Right kidney (tissue), 1 donor: ENCODE results near the gene CLTA.
"Not testable (repeated sequence)": the region's sequence is repeated elsewhere in the genome, so short reads cannot be mapped to it uniquely, and the experiment has no call there.

Source experiments
- DNase-seq: peaks from one replicate; pipeline ENCODE4 v3.0.0-alpha.2; 2016

CLTA gene

DNA sequence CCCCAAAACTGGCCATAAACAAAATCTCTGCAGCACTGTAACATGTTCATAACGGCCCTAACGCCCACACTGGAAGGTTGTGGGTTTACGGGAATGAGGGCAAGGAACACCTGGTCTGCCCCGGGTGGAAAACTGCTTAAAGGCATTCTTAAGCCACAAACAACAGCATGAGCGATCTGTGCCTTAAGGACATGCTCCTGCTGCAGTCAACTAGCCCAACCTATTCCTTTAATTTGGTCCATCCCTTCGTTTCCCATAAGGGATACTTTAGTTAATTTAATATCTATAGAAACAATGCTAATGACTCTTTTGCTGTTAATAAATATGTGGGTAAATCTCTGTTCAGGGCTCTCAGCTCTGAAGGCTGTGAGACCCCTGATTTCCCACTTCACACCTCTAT, 10.5 kb upstream of the CLTA start:
- DNase-seq = not testable (repeated sequence)

GRCh38 chr9:36187414-36187813, 3.3 kb upstream of the CLTA start:
- no peak for DNase-seq

DNA sequence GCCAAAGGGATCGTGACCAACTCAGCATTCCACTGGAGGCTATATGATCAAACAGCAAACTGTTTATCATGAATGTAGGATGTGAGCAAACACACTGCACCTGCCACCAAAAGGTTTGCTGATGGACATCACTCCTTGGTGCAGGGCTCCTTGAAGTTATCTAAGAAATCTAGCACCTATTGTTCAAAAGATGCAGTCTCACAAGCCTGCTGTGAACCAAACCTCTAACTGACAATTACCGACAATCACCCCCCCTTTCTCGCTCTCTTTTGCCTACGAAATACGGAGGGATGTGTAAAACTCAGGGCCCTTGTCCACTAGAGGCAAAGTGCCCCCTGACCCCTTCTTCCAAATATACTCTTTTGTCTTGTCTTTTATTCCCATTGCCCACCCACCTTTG, 2.5 kb upstream of the CLTA start:
- DNase-seq = no peak

DNA sequence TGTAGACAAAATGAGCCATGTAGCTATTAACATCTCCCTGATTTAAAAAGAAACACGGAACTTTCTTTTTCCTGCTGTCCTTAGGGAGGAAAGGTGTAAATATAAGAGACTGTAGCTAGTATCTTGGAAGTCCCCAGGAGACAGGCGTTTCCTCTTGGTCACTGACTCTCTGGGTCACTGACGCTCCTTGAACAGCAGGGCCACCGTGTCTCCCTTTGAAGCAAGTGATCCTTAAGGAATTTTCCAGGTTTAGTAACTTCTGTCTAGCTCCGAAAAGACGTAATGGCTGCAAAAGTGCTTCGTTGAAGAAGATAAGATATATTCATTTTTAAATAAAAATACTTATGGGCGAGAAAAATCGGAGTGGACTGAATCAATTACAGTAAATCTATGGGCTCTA, 745 bp upstream of the CLTA start:
- peak; percentile 32 for DNase-seq

GRCh38 chr9:36191290-36191645, 547 bp downstream of the CLTA start:
- no peak for DNase-seq

DNA sequence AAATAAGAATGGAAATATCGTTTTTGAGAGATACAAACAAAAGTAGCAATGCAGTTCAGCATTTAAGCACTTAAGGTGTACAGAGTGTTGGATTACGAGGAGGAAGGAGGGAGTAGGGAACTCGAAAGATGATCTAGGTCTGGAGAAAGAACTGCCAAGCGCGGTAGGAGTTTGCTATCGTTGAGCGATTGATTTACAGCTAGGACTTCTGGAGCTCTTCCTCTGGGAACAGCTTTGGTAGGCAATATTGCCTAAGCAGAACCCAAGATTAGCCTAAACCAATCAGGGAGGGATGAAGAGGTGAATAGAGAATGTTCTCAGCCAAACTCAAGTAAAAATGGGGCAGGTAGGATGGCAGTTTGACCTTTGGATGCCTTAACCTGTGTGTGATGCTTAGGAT, 965 bp downstream of the CLTA start:
- DNase-seq = no peak

GRCh38 chr9:36192196-36192595, 1.5 kb downstream of the CLTA start:
- no peak for DNase-seq

DNA sequence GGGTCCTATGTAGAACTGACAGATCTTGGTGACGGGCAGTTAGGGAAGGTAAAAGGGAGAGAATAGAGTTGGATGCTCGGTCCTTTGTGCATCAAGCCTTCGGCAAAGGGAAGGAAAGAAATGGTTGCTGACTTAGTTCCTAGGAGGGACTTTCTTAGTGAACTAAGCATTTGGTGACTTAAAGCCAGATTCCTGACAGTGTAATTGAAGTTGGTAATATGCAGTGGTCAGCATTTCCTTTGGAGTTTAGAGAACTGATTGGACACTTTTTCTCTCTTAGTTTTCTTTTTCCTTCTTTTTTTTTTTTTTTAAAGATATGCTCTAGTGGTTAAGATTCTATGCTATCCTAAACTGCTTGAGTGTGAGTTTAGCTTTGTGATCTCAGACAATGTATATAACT, 2.3 kb downstream of the CLTA start:
- DNase-seq = no peak

DNA sequence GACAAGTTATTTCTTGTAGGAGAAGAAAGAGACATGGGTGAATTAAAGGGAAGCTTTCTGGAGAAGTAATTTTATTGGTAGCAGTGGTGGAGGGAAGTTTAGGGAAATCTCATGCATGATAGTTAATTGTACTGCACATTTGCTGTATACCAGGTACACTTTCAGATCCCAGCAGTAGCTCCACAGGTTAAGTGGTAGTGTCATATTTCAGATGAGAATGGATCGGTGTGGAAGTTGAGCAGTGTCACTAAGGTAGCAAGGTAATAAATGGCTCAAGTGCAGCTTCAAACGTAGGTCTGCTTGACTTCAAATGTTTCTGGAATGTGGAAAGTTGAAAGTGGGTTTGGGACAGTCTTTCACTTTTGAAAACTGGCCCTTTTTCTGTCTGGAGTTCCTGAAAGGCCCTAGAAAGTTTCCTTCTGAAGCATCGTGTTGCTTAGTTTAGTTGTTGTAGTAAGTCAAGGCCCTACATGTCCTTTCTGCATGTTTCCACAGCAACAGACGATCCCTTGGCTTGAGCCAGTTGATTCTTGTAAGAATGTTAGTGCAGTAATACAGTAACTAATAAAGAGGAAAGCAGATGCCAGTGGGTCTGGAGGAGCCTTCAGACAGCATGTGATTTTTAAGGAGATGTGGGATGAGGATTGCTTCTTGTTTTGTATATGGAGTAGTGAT, 3.7 kb downstream of the CLTA start:
- DNase-seq = no peak

GRCh38 chr9:36204906-36205547, 14.3 kb downstream of the CLTA start:
- DNase-seq = no peak

DNA sequence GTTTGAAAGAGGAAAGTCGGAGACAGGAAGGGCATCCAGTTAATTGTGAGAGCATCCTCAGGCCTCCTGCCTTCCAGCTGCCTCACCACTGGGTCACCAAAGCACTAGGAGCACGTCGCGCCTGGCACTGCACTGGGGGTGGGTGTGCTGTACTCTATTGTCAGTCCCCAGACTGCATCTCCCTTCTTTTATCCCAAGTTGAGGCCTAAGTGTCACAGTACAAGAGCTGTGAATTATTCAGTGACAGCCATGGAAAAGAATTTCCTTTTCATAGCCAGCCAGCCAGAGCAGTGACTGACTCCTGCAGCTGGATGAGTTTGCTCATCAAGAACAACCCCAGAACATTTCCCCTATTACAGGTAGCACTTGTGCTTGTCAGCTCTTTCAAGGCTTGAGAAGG, 16.3 kb downstream of the CLTA start:
- no peak for DNase-seq

- DNase-seq = no peak
Observed at GRCh38 chr9:36207546-36208012, 16.9 kb downstream of the CLTA start.

- no peak for DNase-seq
Observed at GRCh38 chr9:36208521-36209253, 18.0 kb downstream of the CLTA start.

GRCh38 chr9:36210722-36211121, 20.0 kb downstream of the CLTA start:
- DNase-seq = no peak

DNA sequence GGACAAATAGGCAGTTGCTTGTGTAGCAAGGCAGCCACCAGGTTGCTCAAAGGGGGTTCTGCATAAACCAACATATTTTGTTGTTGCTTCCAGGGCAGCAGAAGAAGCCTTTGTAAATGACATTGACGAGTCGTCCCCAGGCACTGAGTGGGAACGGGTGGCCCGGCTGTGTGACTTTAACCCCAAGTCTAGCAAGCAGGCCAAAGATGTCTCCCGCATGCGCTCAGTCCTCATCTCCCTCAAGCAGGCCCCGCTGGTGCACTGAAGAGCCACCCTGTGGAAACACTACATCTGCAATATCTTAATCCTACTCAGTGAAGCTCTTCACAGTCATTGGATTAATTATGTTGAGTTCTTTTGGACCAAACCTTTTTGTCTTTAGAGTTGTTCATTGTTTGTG, 20.8 kb downstream of the CLTA start:
- DNase-seq = no peak

DNA sequence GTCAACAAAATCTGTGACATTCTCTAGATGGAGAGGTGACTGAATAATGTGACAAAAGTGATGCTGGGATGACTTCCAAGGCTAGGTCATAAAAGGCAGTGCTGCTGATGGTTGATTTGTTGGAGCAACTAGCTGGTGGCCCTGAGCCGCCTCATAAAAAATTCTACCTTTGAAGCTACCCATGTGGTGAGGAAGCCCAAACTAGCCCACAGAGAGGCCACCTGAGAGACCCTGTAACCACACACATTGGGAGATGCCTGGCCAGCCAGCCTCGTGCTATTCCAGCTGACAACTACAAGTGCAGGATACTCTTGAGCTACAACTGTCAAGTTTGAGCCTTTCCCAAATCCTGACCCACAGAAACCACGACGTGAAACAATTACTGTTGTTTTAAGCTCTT, 22.7 kb downstream of the CLTA start:
- no peak for DNase-seq

DNA sequence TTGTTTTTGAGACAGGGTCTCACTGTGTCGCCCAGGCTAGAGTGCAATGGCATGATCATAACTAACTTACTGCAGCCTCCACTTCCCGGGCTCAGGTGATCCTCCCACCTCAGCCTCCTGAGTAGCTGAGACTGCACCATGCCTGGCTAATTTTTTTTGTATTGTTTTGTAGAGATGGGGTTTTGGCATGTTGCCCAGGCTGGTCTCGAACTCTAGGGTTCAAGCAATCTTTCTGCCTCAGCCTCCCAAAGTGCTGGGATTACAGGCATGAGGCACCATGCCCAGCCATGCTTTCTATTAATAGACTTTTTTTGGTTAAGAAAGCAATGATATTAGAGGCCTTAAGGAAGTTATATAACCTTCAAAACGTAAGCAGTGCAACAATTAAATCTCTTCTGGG, 23.3 kb downstream of the CLTA start:
- DNase-seq = no peak

GRCh38 chr9:36214571-36214970, 23.9 kb downstream of the CLTA start:
- no peak for DNase-seq

- DNase-seq = no peak
Observed at GRCh38 chr9:36217256-36217968, 26.7 kb downstream of the CLTA start.

GRCh38 chr9:36218011-36218410, 27.3 kb downstream of the CLTA start:
- no peak for DNase-seq

- no peak for DNase-seq
Observed at GRCh38 chr9:36218411-36218901, 27.7 kb downstream of the CLTA start.

DNA sequence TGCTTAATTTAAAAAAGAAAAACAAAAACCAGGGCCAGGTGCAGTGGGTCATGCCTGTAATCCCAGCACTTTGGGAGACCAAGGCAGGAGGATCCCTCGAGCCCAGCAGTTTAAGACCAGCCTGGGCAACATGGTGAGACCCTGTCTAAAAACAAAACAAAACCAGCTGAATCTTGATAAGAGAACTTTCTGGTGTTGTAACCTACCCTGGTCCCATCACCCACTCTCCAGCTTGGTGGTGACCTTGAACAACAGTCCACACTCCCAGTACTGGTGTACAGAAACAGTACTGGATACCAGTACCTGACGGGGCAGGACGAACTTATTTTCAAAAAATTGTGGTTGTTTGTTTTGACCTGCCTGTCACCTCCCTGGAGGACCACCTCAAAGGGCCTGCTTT, 30.9 kb downstream of the CLTA start:
- DNase-seq = no peak

- no peak for DNase-seq
Observed at GRCh38 chr9:36222449-36222848, 31.7 kb downstream of the CLTA start.
